HG03066 (cell line): ENCODE data around the gene TM4SF1.

Experiments used
- ATAC-seq: cut with Tn5 transposase; IDR thresholded peaks from one replicate; pipeline ENCODE4 v1.9.1; 2021; ENCODE audit warnings: low read depth; ENCODE audit not compliant: unreplicated experiment

TM4SF1 gene

DNA sequence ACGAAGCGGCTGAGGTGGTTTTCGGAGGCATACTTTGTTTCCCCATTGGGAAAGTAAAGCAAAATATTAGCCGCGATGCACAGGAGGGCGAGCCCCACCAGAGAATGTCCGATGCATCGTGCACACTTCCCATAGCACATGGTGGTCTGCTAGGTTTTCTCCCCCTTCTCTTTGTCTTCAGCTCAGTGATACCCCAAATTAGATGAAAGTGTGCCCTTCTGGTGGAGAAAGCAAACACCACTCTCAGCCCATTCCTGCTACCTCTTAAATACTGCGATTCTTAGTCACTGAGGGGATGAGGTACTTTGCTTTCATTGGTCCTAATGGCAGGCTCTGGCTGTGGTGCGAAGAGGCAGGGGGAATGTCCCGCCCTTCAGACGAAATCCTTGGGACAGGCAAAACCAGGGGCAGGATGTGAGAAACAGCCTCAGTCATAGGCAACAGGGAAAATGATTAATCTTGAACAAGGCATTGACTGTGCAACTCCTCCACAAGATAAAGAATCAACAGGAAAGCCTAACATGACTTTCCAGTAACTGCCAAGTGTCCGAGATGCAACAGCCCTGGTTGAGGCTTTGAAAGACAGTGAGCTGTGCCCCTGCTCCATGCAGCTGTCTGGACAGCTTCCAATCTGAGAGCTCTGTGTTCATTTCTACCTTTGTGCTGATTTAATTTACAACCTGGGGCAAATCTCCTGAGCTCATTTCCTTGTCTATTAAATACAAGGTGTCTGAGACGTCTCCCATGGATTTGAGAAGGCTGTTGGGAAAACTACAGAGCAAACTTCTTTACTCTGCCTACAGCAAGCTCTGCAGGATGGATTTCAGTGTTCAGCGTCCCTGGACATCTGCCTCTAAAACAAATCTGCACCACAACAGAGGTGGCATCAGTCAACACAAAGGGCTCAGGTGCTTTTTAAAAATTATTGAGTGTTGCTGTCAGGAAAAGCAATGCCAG, at the start of gene TM4SF1:
Gene TM4SF1 (minus strand): TSS at position 242 of the 957 bp plus-strand sequence. CDS start 102 bp downstream, at position 140.
- ATAC-seq: no peak

- no peak for ATAC-seq
Measured at GRCh38 chr3:149426325-149426724, 48.9 kb upstream of the TM4SF1 start.

GRCh38 chr3:149424918-149425317, 47.5 kb upstream of the TM4SF1 start:
- ATAC-seq: no peak

GRCh38 chr3:149421764-149422163, 44.3 kb upstream of the TM4SF1 start:
- no peak for ATAC-seq

- ATAC-seq: no peak
Measured at GRCh38 chr3:149419816-149420215, 42.4 kb upstream of the TM4SF1 start.

DNA sequence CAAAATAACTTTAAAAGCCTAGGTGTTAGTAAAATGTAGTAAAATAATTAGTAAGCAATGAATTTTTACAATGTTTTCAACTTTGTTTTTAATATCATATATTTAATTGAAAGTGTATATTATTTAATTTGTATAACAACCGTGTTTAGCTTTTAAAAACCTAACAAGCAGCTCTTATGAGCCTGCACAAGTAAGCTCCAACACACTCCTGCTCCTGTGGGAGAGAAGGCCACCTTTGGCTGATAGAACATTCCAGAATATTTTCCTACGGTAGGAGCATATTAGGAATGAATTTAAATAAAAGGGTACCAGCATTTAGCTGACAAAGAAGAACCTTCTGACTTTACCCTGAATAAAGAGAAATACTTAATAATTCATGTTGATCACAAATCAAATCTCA, 40.3 kb upstream of the TM4SF1 start:
- ATAC-seq: no peak

DNA sequence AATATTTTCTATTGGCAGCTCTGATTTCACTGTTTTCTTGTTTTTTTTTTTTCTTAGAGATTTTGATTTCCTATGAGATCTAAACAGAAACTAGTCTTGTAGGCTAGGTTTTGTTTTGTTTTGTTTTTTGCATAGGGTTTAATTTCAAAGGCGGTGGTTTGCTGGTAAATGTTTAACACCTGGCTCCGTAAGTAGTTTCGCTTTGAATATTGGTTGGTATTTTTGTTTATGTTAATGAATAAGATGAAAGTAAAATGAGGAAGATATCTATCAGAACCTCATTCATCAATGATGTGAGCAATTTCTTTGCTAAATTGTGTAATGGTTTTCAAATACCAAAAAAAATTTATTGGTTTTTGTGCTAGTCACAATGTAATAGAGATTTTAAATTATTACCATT, 39.7 kb upstream of the TM4SF1 start:
- ATAC-seq: peak; percentile 85

DNA sequence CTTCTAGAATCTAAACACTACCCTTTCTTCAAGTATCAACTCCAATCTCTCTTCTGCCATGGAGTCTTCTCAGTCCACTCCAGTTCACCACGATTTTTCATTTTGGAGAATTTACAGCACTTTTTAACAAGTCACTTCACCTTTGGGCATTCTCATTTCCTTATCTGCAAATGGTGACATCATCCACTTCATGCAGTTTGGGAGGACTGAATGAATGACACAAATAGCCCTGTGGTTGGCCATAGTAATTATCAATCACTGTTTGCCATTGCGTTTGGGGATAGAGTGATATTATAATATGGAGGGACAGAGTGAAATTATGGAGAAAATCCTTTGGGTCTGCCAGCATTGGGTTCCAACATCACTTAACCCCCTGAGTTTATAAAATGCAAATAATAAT, 38.0 kb upstream of the TM4SF1 start:
- no peak for ATAC-seq

GRCh38 chr3:149414557-149415231, 37.2 kb upstream of the TM4SF1 start:
- no peak for ATAC-seq

DNA sequence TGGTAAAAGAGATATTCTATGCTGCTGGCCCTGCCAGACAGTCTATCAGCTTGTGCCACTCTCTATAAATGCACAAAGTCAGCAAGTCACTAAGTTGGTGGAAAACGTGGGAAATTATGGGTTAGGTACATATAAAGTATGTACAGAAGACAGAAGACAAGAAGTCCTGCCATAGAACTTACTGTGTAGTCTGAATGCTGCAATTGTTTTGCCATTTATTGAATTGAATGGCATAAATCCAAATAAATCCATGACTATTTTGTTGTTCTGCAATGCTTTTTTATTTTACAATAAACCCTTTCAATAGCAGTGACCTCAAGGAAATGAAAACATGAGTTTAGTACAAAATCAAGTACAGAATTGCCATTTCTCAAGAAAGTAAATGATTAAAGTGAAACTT, 34.1 kb upstream of the TM4SF1 start:
- no peak for ATAC-seq

DNA sequence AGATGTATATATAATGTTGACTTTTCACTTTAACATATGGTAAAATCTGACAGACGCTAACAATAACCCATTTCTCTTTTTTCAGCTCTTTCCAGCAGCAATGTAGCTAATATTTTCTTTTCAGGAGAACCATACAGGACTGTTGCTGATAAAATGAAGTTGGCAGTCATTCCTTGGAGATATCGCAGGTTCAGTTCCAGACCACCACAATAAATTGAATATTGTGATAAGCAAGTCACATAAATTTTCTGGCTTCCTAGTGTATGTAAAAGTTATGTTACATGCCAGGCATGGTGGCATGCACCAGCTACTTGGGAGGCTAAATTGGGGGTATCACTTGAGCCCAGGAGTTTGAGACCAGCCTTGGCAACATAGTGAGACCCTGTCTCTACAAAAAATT, 31.9 kb upstream of the TM4SF1 start:
- no peak for ATAC-seq

DNA sequence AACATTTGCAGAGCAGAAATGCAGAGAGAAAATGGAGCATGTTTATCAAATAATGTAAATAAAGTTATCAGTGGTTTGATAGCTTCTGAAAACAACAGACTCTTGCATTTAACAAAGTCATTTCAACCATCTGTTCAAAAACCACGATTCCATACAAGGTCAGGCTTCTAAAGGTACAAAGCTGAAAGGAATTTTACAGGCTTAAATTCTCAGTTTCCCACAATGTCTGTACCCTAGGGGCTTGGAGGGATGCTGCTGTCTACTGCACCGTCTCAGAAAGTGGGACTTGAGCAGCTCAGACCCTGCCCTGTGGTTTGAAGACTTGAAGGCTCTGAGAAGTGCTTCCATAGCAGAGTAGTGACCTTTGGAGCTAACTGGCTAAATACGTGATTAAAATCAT, 30.4 kb upstream of the TM4SF1 start:
- ATAC-seq: no peak

DNA sequence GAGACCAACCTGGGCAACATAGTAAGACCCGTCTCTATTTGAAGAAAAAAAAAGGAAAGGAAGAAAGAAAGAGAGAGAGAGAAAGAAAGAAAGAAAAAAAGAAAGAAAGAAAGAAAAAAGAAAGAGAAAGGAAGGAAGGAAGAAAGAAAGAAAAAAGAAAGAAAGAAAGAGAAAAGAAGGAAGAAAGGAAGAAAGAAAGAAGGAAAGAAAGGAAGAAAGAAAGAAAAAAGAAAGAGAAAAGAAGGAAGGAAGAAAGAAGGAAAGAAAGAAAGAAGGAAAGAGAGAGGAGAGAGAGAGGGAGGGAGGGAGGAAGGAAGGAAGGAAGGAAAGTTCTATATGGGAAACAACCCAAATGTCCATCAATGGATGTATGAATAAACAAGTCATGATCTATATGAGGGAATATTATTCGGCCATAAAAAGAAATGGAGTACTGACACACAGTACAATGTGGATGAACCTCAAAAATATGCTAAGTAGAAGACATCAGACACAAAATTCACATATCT, 28.8 kb upstream of the TM4SF1 start:
- no peak for ATAC-seq

- ATAC-seq: no peak
Measured at GRCh38 chr3:149403443-149403842, 26.0 kb upstream of the TM4SF1 start.

GRCh38 chr3:149402481-149402880, 25.0 kb upstream of the TM4SF1 start:
- no peak for ATAC-seq

DNA sequence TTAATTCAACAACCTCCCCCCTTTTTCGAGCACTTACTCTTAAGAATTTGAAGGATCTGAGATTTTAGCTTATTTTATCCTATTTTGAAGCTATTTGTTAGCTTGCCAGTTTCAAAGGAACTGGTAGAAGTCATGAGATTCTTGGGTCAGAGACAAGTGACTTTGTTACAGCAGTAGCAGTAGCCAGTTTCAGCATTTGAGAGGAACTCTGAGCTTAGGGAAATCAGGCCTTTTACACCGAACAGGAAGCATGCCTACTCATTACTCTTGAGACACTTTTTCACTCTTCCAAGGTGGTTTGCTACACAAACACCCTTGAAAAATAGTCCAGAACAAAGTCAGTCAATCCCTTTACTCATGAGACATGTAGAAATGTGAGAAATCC, 24.5 kb upstream of the TM4SF1 start:
- ATAC-seq: no peak

DNA sequence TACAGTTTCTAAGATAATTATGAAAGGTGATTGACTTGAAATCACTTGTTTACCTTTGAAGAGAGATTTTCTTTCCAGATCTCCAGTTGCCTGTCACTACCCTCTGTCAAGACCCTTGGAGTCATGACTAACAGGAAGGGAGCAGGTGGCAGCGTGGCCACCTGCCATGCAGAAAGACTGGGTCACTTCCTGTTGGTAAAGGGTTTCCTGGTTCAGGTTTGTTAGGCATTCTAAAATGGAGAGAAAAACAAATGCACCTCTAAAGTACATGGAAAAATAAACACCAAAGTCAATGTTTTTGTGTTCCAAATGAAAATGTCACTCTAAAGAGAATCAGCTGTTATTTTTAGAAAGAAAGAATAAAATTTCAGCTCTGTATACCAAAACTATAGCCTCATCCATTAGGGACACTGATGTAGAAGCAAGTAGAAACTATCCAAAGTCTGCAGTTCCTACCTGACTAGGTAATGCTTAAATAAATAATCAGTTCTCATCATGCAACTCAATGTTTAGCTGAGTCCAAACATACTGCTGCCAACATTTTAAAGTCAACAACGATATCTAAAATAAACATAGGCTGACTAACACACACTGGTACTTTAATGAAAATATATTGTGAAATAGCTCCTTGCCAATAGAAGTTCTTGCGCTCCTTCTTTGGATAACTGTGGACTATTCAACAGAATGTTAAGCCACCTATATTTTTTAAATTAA, 23.9 kb upstream of the TM4SF1 start:
- ATAC-seq: no peak

GRCh38 chr3:149400645-149401044, 23.2 kb upstream of the TM4SF1 start:
- no peak for ATAC-seq

- ATAC-seq: no peak
Measured at GRCh38 chr3:149398296-149398695, 20.8 kb upstream of the TM4SF1 start.

GRCh38 chr3:149397528-149397927, 20.1 kb upstream of the TM4SF1 start:
- ATAC-seq: no peak

- ATAC-seq: no peak
Measured at GRCh38 chr3:149396476-149396875, 19.0 kb upstream of the TM4SF1 start.
